GM23338 (cell line): ENCODE data around the gene IRF5. TPM values are rescaled to one million over a fixed set of nuclear protein-coding genes. Genes with fewer than 3 reads are reported as not detected.

Experiments
- ATAC-seq: fragments of 200-7000 bp; cut with Tn5 transposase; 3 replicates; pipeline ENCODE4 v1.9.1; 2020
- DNase-seq: peaks from one replicate; pipeline ENCODE4 v3.0.0-alpha.2; 2015; ENCODE audit warnings: low spot score
- H2AFZ ChIP-seq: fragments of 200-600 bp; sonication (generic); 2 replicates; pipeline ENCODE4 v1.8.0; 2016; ENCODE audit warnings: antibody characterized with exemption, mild to moderate bottlenecking, moderate library complexity
- H3F3A ChIP-seq: fragments of 200-600 bp; sonication (generic); replicated peaks from 2 replicates; pipeline ENCODE4 v1.8.0; 2017; ENCODE audit warnings: antibody characterized with exemption, mixed run types, low read depth
- H3K27ac ChIP-seq: fragments of 200-600 bp; sonication (generic); 2 replicates; pipeline ENCODE4 v1.6.1; 2016; ENCODE audit warnings: low read depth
- H3K27me3 ChIP-seq: fragments of 200-600 bp; sonication (generic); 2 replicates; pipeline ENCODE4 v1.8.0; 2016; ENCODE audit warnings: mild to moderate bottlenecking, mixed run types, moderate library complexity; ENCODE audit not compliant: insufficient read depth
- H3K36me3 ChIP-seq: fragments of 200-600 bp; sonication (generic); 2 replicates; pipeline ENCODE4 v1.8.0; 2016; ENCODE audit warnings: mild to moderate bottlenecking; ENCODE audit not compliant: insufficient read depth
- H3K4me1 ChIP-seq: fragments of 200-600 bp; sonication (generic); 2 replicates; pipeline ENCODE4 v1.8.0; 2016; ENCODE audit warnings: mild to moderate bottlenecking, moderate library complexity; ENCODE audit not compliant: insufficient read depth
- H3K4me2 ChIP-seq: fragments of 200-600 bp; sonication (generic); 2 replicates; pipeline ENCODE4 v1.7.1; 2017; ENCODE audit warnings: mixed run types
- H3K4me3 ChIP-seq: fragments of 200-600 bp; sonication (generic); 2 replicates; pipeline ENCODE4 v1.6.1; 2016; ENCODE audit warnings: mixed run types
- H3K79me2 ChIP-seq: fragments of 200-600 bp; sonication (generic); replicated peaks from 2 replicates; pipeline ENCODE4 v1.8.0; 2017; ENCODE audit warnings: mild to moderate bottlenecking; ENCODE audit not compliant: insufficient read depth
- H3K9me2 ChIP-seq: fragments of 200-600 bp; sonication (generic); 2 replicates; pipeline ENCODE4 v1.8.0; 2017; ENCODE audit not compliant: insufficient read depth
- H4K20me1 ChIP-seq: fragments of 200-600 bp; sonication (generic); replicated peaks from 2 replicates; pipeline ENCODE4 v1.8.0; 2017; ENCODE audit warnings: mild to moderate bottlenecking; ENCODE audit not compliant: insufficient read depth
- H3K27ac Mint-ChIP-seq: 2 replicates; pipeline ENCODE4 v1.8.0; 2020; ENCODE audit warnings: inconsistent platforms, mild to moderate bottlenecking, moderate library complexity, mixed read lengths
- H3K27me3 Mint-ChIP-seq: 3 replicates; pipeline ENCODE4 v1.8.0; 2022; ENCODE audit warnings: low read depth, mild to moderate bottlenecking, moderate library complexity, mixed read lengths, inconsistent platforms; ENCODE audit not compliant: insufficient read depth, poor library complexity
- H3K36me3 Mint-ChIP-seq: 3 replicates; pipeline ENCODE4 v1.8.0; 2021; ENCODE audit warnings: low read depth, mild to moderate bottlenecking, inconsistent platforms, moderate library complexity, mixed read lengths
- H3K4me1 Mint-ChIP-seq: 3 replicates; pipeline ENCODE4 v1.8.0; 2020; ENCODE audit warnings: mild to moderate bottlenecking, inconsistent platforms, mixed read lengths
- H3K4me3 Mint-ChIP-seq: 3 replicates; pipeline ENCODE4 v1.8.0; 2021; ENCODE audit warnings: moderate library complexity, mild to moderate bottlenecking, inconsistent platforms, mixed read lengths
- H3K9me3 Mint-ChIP-seq: 3 replicates; pipeline ENCODE4 v1.8.0; 2020; ENCODE audit warnings: moderate library complexity, mild to moderate bottlenecking, inconsistent platforms, mixed read lengths
- CREB1 ChIP-seq: fragments of 250-450 bp; sonication (Bioruptor Pico); IDR thresholded peaks from 2 replicates; pipeline ENCODE4 v1.5.0; 2020; ENCODE audit warnings: low read depth, mild to moderate bottlenecking, moderate library complexity
- EZH2 ChIP-seq: fragments of 200-600 bp; sonication (generic); IDR thresholded peaks from one replicate; pipeline ENCODE4 v1.8.0; 2017; ENCODE audit warnings: antibody characterized with exemption, mild to moderate bottlenecking, low read depth; ENCODE audit not compliant: unreplicated experiment
- EZH2phosphoT487 ChIP-seq: fragments of 200-600 bp; sonication (generic); IDR thresholded peaks from one replicate; pipeline ENCODE4 v1.8.1; 2018; ENCODE audit warnings: antibody characterized with exemption; ENCODE audit not compliant: unreplicated experiment
- JUNB ChIP-seq: IDR thresholded peaks from one replicate; pipeline ENCODE4 v1.6.1; 2016; ENCODE audit warnings: antibody characterized with exemption; ENCODE audit not compliant: unreplicated experiment
- NANOG ChIP-seq: IDR thresholded peaks from 2 replicates; pipeline ENCODE4 v1.6.1; 2016; ENCODE audit warnings: antibody characterized with exemption, borderline replicate concordance
- POLR2AphosphoS5 ChIP-seq: IDR thresholded peaks from 2 replicates; pipeline ENCODE4 v1.6.1; 2016; ENCODE audit warnings: antibody characterized with exemption, low read depth
- STAT1 ChIP-seq: IDR thresholded peaks from one replicate; pipeline ENCODE4 v1.6.1; 2016; ENCODE audit warnings: antibody characterized with exemption; ENCODE audit not compliant: unreplicated experiment
- ZNF114 ChIP-seq: fragments of 250-450 bp; sonication (Bioruptor Pico); IDR thresholded peaks from 2 replicates; pipeline ENCODE4 v1.5.0; 2020; ENCODE audit warnings: mild to moderate bottlenecking, moderate library complexity
- ZNF331 ChIP-seq: fragments of 250-450 bp; sonication (Bioruptor Pico); IDR thresholded peaks from 2 replicates; pipeline ENCODE4 v1.5.0; 2020; ENCODE audit warnings: low read depth, mild to moderate bottlenecking, moderate library complexity
- polyA plus RNA-seq: library from polyadenylated mRNA; unstranded; fragments of >200 nt; fragmentation: Nextera tagmentation; extraction: Ambion mirVana; gene quantifications from 2 replicates; pipeline ENCODE4 v1.2.1, GENCODE V29; 2016
- total RNA-seq: library from RNA; depleted of rRNA; stranded (reverse); fragments of >200 nt; shearing (Covaris generic); gene quantifications from 2 replicates; pipeline ENCODE4 v1.2.3, GENCODE V29; 2014
- TF ChIP-seq, protein P1 (sequence below): IDR thresholded peaks from one replicate; pipeline ENCODE4 v1.6.1; 2018; ENCODE audit warnings: antibody characterized with exemption; ENCODE audit not compliant: unreplicated experiment
- TF ChIP-seq, protein P2 (sequence below), 2 experiments: fragments of 200-600 bp in 1 of 2; sonication (generic) in 1 of 2; conservative IDR thresholded peaks; 2 replicates each; pipeline versions ENCODE4 v1.5.1 to v1.6.1; 2016 to 2017; ENCODE audit warnings: antibody characterized with exemption in 2 of 2, low read depth in 2 of 2, mild to moderate bottlenecking in 2 of 2, moderate library complexity in 1 of 2
- TF ChIP-seq, protein P3 (sequence below): IDR thresholded peaks from 2 replicates; pipeline ENCODE4 v1.6.1; 2016; ENCODE audit warnings: antibody characterized with exemption
- TF ChIP-seq, protein P4 (sequence below): fragments of 250-450 bp; sonication (Bioruptor Pico); IDR thresholded peaks from 2 replicates; pipeline ENCODE4 v1.5.0; 2020; ENCODE audit warnings: mild to moderate bottlenecking, moderate library complexity

The IRF5 gene
- total and polyA plus RNA-seq, 2 experiments from 2014 or later, result 0.37 to 3.7 TPM

GRCh38 chr7:128941323-128941890, 3.7 kb downstream of the IRF5 start:
- H3K79me2 ChIP-seq, result no peaks in the 10 kb centered on the region
- H3K4me2 ChIP-seq, result no peak overlapping the region
- no peaks in the 10 kb centered on the region for H3K9me2 ChIP-seq
- Mint-ChIP-seq H3K27ac (no peak overlapping the region), H3K4me3 (no peak overlapping the region), H3K4me1 (peaks cover 11% of the 10 kb centered on the region), H3K9me3 (no peaks in the 10 kb centered on the region), H3K36me3 (no peaks in the 10 kb centered on the region; the same call in 2 of the 3 replicates), H3K27me3 (peaks cover 51% of the 10 kb centered on the region)
- no peak for DNase-seq
- H4K20me1 ChIP-seq, result peaks cover 4% of the 10 kb centered on the region; the same call in 1 of the 2 replicates
- H3K27me3 ChIP-seq, result peaks cover 46% of the 10 kb centered on the region
- H3F3A ChIP-seq, result 0 out of 2 replicates have a peak, but pooled peaks cover 5% of the 10 kb centered on the region
- no peak overlapping the region for H3K27ac ChIP-seq
- no peak for ATAC-seq
- no peaks in the 10 kb centered on the region for H3K4me1 ChIP-seq
- no peak overlapping the region for H2AFZ ChIP-seq
- no peaks in the 10 kb centered on the region for H3K36me3 ChIP-seq
- no peak overlapping the region for H3K4me3 ChIP-seq
- TF ChIP-seq, protein P1, sequence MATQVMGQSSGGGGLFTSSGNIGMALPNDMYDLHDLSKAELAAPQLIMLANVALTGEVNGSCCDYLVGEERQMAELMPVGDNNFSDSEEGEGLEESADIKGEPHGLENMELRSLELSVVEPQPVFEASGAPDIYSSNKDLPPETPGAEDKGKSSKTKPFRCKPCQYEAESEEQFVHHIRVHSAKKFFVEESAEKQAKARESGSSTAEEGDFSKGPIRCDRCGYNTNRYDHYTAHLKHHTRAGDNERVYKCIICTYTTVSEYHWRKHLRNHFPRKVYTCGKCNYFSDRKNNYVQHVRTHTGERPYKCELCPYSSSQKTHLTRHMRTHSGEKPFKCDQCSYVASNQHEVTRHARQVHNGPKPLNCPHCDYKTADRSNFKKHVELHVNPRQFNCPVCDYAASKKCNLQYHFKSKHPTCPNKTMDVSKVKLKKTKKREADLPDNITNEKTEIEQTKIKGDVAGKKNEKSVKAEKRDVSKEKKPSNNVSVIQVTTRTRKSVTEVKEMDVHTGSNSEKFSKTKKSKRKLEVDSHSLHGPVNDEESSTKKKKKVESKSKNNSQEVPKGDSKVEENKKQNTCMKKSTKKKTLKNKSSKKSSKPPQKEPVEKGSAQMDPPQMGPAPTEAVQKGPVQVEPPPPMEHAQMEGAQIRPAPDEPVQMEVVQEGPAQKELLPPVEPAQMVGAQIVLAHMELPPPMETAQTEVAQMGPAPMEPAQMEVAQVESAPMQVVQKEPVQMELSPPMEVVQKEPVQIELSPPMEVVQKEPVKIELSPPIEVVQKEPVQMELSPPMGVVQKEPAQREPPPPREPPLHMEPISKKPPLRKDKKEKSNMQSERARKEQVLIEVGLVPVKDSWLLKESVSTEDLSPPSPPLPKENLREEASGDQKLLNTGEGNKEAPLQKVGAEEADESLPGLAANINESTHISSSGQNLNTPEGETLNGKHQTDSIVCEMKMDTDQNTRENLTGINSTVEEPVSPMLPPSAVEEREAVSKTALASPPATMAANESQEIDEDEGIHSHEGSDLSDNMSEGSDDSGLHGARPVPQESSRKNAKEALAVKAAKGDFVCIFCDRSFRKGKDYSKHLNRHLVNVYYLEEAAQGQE, result no peak
- TF ChIP-seq EZH2phosphoT487 (no peak), JUNB (no peak), STAT1 (no peak), ZNF331 (no peak), NANOG (no peak), EZH2 (no peak), POLR2AphosphoS5 (no peak), CREB1 (CRISPR knock-in tag) (no peak), ZNF114 (CRISPR knock-in tag) (no peak)
- TF ChIP-seq, protein P2, sequence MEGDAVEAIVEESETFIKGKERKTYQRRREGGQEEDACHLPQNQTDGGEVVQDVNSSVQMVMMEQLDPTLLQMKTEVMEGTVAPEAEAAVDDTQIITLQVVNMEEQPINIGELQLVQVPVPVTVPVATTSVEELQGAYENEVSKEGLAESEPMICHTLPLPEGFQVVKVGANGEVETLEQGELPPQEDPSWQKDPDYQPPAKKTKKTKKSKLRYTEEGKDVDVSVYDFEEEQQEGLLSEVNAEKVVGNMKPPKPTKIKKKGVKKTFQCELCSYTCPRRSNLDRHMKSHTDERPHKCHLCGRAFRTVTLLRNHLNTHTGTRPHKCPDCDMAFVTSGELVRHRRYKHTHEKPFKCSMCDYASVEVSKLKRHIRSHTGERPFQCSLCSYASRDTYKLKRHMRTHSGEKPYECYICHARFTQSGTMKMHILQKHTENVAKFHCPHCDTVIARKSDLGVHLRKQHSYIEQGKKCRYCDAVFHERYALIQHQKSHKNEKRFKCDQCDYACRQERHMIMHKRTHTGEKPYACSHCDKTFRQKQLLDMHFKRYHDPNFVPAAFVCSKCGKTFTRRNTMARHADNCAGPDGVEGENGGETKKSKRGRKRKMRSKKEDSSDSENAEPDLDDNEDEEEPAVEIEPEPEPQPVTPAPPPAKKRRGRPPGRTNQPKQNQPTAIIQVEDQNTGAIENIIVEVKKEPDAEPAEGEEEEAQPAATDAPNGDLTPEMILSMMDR (conservative IDR thresholded peaks at IDR 0.05; ENCODE audit: low read depth in 2 of 2), result no peak
- TF ChIP-seq, protein P3, sequence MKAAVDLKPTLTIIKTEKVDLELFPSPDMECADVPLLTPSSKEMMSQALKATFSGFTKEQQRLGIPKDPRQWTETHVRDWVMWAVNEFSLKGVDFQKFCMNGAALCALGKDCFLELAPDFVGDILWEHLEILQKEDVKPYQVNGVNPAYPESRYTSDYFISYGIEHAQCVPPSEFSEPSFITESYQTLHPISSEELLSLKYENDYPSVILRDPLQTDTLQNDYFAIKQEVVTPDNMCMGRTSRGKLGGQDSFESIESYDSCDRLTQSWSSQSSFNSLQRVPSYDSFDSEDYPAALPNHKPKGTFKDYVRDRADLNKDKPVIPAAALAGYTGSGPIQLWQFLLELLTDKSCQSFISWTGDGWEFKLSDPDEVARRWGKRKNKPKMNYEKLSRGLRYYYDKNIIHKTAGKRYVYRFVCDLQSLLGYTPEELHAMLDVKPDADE, result no peak
- TF ChIP-seq, protein P4, sequence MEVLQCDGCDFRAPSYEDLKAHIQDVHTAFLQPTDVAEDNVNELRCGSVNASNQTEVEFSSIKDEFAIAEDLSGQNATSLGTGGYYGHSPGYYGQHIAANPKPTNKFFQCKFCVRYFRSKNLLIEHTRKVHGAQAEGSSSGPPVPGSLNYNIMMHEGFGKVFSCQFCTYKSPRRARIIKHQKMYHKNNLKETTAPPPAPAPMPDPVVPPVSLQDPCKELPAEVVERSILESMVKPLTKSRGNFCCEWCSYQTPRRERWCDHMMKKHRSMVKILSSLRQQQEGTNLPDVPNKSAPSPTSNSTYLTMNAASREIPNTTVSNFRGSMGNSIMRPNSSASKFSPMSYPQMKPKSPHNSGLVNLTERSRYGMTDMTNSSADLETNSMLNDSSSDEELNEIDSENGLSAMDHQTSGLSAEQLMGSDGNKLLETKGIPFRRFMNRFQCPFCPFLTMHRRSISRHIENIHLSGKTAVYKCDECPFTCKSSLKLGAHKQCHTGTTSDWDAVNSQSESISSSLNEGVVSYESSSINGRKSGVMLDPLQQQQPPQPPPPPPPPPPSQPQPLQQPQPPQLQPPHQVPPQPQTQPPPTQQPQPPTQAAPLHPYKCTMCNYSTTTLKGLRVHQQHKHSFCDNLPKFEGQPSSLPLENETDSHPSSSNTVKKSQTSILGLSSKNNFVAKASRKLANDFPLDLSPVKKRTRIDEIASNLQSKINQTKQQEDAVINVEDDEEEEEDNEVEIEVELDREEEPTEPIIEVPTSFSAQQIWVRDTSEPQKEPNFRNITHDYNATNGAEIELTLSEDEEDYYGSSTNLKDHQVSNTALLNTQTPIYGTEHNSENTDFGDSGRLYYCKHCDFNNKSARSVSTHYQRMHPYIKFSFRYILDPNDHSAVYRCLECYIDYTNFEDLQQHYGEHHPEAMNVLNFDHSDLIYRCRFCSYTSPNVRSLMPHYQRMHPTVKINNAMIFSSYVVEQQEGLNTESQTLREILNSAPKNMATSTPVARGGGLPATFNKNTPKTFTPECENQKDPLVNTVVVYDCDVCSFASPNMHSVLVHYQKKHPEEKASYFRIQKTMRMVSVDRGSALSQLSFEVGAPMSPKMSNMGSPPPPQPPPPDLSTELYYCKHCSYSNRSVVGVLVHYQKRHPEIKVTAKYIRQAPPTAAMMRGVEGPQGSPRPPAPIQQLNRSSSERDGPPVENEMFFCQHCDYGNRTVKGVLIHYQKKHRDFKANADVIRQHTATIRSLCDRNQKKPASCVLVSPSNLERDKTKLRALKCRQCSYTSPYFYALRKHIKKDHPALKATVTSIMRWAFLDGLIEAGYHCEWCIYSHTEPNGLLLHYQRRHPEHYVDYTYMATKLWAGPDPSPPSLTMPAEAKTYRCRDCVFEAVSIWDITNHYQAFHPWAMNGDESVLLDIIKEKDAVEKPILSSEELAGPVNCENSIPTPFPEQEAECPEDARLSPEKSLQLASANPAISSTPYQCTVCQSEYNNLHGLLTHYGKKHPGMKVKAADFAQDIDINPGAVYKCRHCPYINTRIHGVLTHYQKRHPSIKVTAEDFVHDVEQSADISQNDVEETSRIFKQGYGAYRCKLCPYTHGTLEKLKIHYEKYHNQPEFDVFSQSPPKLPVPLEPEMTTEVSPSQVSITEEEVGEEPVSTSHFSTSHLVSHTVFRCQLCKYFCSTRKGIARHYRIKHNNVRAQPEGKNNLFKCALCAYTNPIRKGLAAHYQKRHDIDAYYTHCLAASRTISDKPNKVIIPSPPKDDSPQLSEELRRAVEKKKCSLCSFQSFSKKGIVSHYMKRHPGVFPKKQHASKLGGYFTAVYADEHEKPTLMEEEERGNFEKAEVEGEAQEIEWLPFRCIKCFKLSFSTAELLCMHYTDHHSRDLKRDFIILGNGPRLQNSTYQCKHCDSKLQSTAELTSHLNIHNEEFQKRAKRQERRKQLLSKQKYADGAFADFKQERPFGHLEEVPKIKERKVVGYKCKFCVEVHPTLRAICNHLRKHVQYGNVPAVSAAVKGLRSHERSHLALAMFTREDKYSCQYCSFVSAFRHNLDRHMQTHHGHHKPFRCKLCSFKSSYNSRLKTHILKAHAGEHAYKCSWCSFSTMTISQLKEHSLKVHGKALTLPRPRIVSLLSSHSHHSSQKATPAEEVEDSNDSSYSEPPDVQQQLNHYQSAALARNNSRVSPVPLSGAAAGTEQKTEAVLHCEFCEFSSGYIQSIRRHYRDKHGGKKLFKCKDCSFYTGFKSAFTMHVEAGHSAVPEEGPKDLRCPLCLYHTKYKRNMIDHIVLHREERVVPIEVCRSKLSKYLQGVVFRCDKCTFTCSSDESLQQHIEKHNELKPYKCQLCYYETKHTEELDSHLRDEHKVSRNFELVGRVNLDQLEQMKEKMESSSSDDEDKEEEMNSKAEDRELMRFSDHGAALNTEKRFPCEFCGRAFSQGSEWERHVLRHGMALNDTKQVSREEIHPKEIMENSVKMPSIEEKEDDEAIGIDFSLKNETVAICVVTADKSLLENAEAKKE (CRISPR knock-in tag), result no peak
